Choroid plexus epithelial cell (primary cell): ENCODE data around the gene CRIM1.

Experiments used
- DNase-seq: peaks from one replicate; pipeline ENCODE4 v3.0.0-alpha.2; 2010; ENCODE audit warnings: low read depth
- H3K4me3 ChIP-seq: 2 replicates; pipeline ENCODE4 v1.5.1; 2011; ENCODE audit warnings: low read depth, mild to moderate bottlenecking, control low read depth, low read length, moderate library complexity
- TF ChIP-seq, protein P1 (sequence below): conservative IDR thresholded peaks from 2 replicates; pipeline ENCODE4 v1.5.1; 2011; ENCODE audit warnings: low read depth, mild to moderate bottlenecking, control low read depth, inconsistent platforms, low read length, moderate library complexity

CRIM1 gene

GRCh38 chr2:36466135-36466534 is 110.6 kb downstream of the CRIM1 start:
- no peak for DNase-seq
- no peak overlapping the region for H3K4me3 ChIP-seq
- TF ChIP-seq, protein P1, sequence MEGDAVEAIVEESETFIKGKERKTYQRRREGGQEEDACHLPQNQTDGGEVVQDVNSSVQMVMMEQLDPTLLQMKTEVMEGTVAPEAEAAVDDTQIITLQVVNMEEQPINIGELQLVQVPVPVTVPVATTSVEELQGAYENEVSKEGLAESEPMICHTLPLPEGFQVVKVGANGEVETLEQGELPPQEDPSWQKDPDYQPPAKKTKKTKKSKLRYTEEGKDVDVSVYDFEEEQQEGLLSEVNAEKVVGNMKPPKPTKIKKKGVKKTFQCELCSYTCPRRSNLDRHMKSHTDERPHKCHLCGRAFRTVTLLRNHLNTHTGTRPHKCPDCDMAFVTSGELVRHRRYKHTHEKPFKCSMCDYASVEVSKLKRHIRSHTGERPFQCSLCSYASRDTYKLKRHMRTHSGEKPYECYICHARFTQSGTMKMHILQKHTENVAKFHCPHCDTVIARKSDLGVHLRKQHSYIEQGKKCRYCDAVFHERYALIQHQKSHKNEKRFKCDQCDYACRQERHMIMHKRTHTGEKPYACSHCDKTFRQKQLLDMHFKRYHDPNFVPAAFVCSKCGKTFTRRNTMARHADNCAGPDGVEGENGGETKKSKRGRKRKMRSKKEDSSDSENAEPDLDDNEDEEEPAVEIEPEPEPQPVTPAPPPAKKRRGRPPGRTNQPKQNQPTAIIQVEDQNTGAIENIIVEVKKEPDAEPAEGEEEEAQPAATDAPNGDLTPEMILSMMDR, result no peak

DNA sequence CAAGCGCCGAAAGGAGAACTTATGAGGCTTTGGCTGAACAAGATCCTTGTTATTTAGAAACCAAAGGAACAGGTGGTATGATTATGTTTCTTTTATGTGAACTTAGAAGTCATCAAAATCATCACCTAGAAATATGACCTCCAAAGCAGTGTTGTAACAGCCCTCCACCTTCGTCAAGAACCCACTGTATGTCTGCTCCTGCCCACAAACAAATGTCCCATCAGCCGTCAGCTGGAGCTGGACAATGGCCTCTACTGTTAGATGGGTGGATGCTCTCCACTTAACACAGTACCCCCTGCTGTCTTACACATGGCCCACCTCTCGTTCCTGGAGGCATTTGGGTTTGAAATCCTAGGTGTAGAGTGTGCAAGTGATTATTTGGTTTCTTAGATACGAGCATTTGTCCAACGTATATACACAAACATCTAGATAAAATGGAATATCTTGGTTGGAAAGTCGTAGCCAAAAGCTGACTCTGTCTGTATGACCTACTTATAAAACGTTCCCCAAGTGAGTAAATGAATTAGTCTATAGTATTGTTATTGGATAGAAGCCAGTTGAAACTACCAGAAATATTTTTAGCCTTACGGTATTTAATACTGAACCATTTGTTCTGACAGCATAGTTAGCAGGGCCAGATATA is 113.0 kb downstream of the CRIM1 start:
- no peak overlapping the region for H3K4me3 ChIP-seq
- TF ChIP-seq, protein P1, result no peak
- DNase-seq, result peak; percentile 90

- TF ChIP-seq, protein P1, result no peak
- no peak overlapping the region for H3K4me3 ChIP-seq
Measured at GRCh38 chr2:36469106-36469477, 113.5 kb downstream of the CRIM1 start.

GRCh38 chr2:36469710-36470109 is 114.1 kb downstream of the CRIM1 start:
- DNase-seq, result no peak
- TF ChIP-seq, protein P1, result no peak
- H3K4me3 ChIP-seq, result no peak overlapping the region

More at GRCh38 chr2:36469106-36469477, 113.5 kb downstream of the CRIM1 start:
- DNase-seq, result no peak

DNA sequence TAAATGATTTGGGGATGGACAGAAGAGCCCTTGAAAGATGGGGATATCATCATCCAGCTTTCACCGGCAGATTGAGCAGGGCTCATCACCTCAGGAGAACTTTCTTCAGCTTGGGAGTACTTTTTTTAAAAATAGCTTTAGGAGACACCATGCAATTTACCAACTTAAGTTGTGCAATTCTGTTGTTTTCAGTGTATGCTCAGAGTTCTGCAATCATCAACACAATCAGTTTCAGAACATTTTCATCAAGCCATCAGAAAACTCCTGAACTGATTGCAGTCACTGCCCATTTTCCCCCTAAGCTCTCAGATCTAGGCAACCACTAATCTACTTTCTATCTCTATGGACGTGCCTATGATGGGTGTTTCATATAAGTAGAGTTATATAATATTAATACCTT is 117.7 kb downstream of the CRIM1 start:
- peak; percentile 73 for DNase-seq
- TF ChIP-seq, protein P1, result no peak
- no peak overlapping the region for H3K4me3 ChIP-seq

- TF ChIP-seq, protein P1, result no peak
- no peak overlapping the region for H3K4me3 ChIP-seq
- no peak for DNase-seq
Measured at GRCh38 chr2:36476411-36476810, 120.8 kb downstream of the CRIM1 start.

DNA sequence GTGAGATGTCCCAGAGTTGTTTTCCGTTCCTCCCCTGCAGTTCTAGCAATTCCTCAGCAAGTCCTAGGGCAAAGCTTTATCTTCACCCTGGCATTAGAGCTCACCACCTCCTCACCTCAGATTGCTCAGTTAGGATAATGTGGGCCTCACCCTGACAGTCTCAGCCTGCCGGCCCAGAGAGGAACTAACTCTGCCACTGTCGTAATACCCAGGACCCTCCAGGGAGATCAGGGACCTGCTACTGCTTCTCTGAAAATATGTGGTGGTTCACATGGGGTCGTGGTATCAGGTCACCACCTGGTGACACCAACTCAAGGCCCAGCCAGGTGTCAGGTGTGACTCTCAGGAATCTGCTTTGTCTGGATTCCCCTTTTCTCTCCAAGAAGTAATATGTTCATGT is 121.7 kb downstream of the CRIM1 start:
- TF ChIP-seq, protein P1, result no peak

More for the DNA sequence above, 121.7 kb downstream of the CRIM1 start:
- no peak for DNase-seq
- no peak overlapping the region for H3K4me3 ChIP-seq
